Upper lobe of left lung (tissue), 6 donors: ENCODE measurements around the gene TMEM121B. TPM values are rescaled to one million over a fixed set of nuclear protein-coding genes. Genes with fewer than 3 reads are reported as not detected.
"Not testable (repeated sequence)": the region's sequence is repeated elsewhere in the genome, so short reads cannot be mapped to it uniquely, and the experiment has no call there.

Experiments used
- ATAC-seq, 2 donors: fragments of 200-7000 bp; cut with Tn5 transposase; one replicate each; pipeline ENCODE4 v1.9.1; 2022; ENCODE audit warnings: mild to moderate bottlenecking in 2 of 2, moderate library complexity in 2 of 2; ENCODE audit not compliant: low FRiP score in 2 of 2
- DNase-seq, 2 donors: peaks; one replicate each; pipeline ENCODE4 v3.0.0-alpha.2; 2019 to 2020
- H3K27ac ChIP-seq, 4 donors: fragments of 200-600 bp; sonication (generic); one replicate each; pipeline ENCODE4 v1.5.1; 2016 to 2019
- H3K27me3 ChIP-seq, 4 donors: fragments of 200-600 bp; sonication (generic); one replicate each; pipeline ENCODE4 v1.5.1; 2017 to 2019
- H3K36me3 ChIP-seq, 4 donors: fragments of 200-600 bp; sonication (generic); one replicate each; pipeline ENCODE4 v1.5.1; 2016 to 2019
- H3K4me1 ChIP-seq, 4 donors: fragments of 200-600 bp; sonication (generic); one replicate each; pipeline ENCODE4 v1.5.1; 2018 to 2019
- H3K4me3 ChIP-seq, 4 donors: fragments of 200-600 bp; sonication (generic); one replicate each; pipeline ENCODE4 v1.5.1; 2017 to 2019; ENCODE audit warnings: mild to moderate bottlenecking in 2 of 4, moderate library complexity in 1 of 4
- H3K9me3 ChIP-seq, 4 donors: fragments of 200-600 bp; sonication (generic); one replicate each; pipeline ENCODE4 v1.5.1; 2018 to 2019
- CTCF ChIP-seq, 6 experiments: fragments of 450-650 bp in 4 of 6; fragments of 200-600 bp in 2 of 6; sonication (generic) in 2 of 6; IDR thresholded peaks; one replicate each; pipeline ENCODE4 v1.5.1; 2016 to 2019; ENCODE audit warnings: antibody characterized with exemption in 6 of 6
- EP300 ChIP-seq, 4 donors: sonication (generic); formaldehyde crosslinking; IDR thresholded peaks; one replicate each; pipeline ENCODE4 v1.5.1; 2017; ENCODE audit warnings: antibody characterized with exemption in 4 of 4, control low read depth in 2 of 4
- POLR2A ChIP-seq, 4 donors: fragments of 450-650 bp; IDR thresholded peaks; one replicate each; pipeline ENCODE4 v1.5.1; 2016 to 2017; ENCODE audit warnings: antibody characterized with exemption in 4 of 4, mild to moderate bottlenecking in 2 of 4
- POLR2AphosphoS5 ChIP-seq, 2 donors: sonication (generic); formaldehyde crosslinking; IDR thresholded peaks; one replicate each; pipeline ENCODE4 v1.5.1; 2017; ENCODE audit warnings: antibody characterized with exemption in 2 of 2
- WGBS, 2 donors: methylation state at CpG; one replicate each; pipeline ENCODE4 v1.1.5; 2017 to 2018; 5-methylcytosine and 5-hydroxymethylcytosine counted together
- total RNA-seq, 6 donors: library from RNA; depleted of rRNA in 4 of 6; stranded (reverse); fragments of >200 nt in 4 of 6; gene quantifications; one replicate each; pipeline versions ENCODE4 v1.1.0 to v1.2.1, GENCODE V29; 2016 to 2021
- donor health status: DM: no; HTN: no; CAD: no; lungs with moderate emphysema.
- donor health status: DM: no; HTN: yes; CAD: no; lungs with severe emphysema.

TMEM121B gene
- total RNA-seq, 6 donors from 2014 or later: 0.10 to 2.0 (median 1.1) TPM; not detected in 1

- Histone ChIP-seq H3K27me3 (no peaks in the 10 kb centered on the region), H3K36me3 (no peaks in the 10 kb centered on the region), H3K9me3 (no peaks in the 10 kb centered on the region), H3K27ac (no peak overlapping the region), H3K4me3 (no peak overlapping the region), H3K4me1 (peaks cover 22 to 44% (median 25%) of the 10 kb centered on the region in 4 donors)
- DNase-seq (no peak), ATAC-seq (no peak)
- TF ChIP-seq CTCF (IDR thresholded peaks at IDR 0.05) (no peak), POLR2AphosphoS5 (IDR thresholded peaks at IDR 0.05) (no peak), POLR2A (IDR thresholded peaks at IDR 0.05) (no peak), EP300 (IDR thresholded peaks at IDR 0.05) (no peak)
- 65 to 76% methylated on average over 3 of the region's 3 CpGs for WGBS, 2 donors
These were observed 34.8 kb upstream of the TMEM121B start for GRCh38 chr22:17155941-17156340.

DNA sequence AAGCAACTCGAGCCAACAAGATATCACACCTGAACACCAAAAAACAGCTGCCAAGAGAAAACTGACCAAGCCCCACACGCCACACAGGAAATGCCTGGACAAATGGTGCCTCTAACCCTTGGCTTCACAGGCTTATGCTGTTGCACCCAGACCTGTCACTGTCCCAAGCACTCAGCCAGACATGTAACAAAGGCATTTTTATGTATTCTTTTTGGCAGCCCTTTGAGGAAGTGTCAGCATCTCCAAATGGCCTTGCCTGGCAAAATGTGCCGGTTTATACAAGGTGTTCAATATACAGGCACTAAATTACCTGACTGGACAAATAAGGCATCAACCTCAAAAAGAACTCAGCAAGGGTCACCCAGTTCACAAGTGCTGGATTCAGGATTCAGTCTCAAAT, 31.8 kb upstream of the TMEM121B start:
- H3K27me3 ChIP-seq: no peaks in the 10 kb centered on the region
- no peaks in the 10 kb centered on the region for H3K9me3 ChIP-seq
- DNase-seq (no peak), ATAC-seq (no peak)
- WGBS, 2 donors: 65 to 66% methylated on average over 3 of the region's 3 CpGs
- peaks cover 9 to 27% (median 15%) of the 10 kb centered on the region in 4 donors for H3K4me1 ChIP-seq
- no peak overlapping the region for H3K27ac ChIP-seq
- no peak overlapping the region for H3K4me3 ChIP-seq
- no peak for TF ChIP-seq POLR2A (IDR thresholded peaks at IDR 0.05)
- TF ChIP-seq CTCF (IDR thresholded peaks at IDR 0.05): no peak
- no peak for TF ChIP-seq POLR2AphosphoS5 (IDR thresholded peaks at IDR 0.05)
- no peak for TF ChIP-seq EP300 (IDR thresholded peaks at IDR 0.05)
- H3K36me3 ChIP-seq: peaks cover 0 to 15% (median 6%) of the 10 kb centered on the region in 4 donors

DNA sequence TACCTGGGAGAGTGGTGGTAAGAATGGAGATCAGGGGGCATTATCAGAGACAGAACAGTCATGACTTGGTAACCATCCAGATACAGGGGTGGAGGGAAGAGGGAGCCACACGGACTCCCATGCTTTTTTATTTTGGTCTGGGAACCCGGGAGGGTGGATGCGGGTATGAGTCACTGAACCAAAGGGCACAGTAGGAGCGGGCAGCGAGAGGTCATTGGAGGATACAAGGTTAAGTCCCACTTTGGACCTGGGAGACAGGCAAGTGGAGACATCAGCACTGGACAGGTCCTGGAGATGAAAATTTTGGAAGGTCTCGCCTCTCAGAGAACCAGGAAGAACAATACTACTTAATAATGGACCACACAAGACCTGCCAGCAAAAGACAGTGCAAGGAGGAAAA, 31.2 kb upstream of the TMEM121B start:
- peaks cover 2 to 20% (median 9%) of the 10 kb centered on the region in 4 donors for H3K4me1 ChIP-seq
- no peak overlapping the region for H3K27ac ChIP-seq
- H3K4me3 ChIP-seq: no peak overlapping the region
- H3K9me3 ChIP-seq: no peaks in the 10 kb centered on the region
- WGBS, 2 donors: 86 to 91% methylated on average over 6 of the region's 6 CpGs
- H3K27me3 ChIP-seq: no peaks in the 10 kb centered on the region
- peaks cover 0 to 21% (median 8%) of the 10 kb centered on the region in 4 donors for H3K36me3 ChIP-seq
- ATAC-seq: no peak
- DNase-seq: no peak
- no peak for TF ChIP-seq POLR2AphosphoS5 (IDR thresholded peaks at IDR 0.05)
- no peak for TF ChIP-seq POLR2A (IDR thresholded peaks at IDR 0.05)

DNA sequence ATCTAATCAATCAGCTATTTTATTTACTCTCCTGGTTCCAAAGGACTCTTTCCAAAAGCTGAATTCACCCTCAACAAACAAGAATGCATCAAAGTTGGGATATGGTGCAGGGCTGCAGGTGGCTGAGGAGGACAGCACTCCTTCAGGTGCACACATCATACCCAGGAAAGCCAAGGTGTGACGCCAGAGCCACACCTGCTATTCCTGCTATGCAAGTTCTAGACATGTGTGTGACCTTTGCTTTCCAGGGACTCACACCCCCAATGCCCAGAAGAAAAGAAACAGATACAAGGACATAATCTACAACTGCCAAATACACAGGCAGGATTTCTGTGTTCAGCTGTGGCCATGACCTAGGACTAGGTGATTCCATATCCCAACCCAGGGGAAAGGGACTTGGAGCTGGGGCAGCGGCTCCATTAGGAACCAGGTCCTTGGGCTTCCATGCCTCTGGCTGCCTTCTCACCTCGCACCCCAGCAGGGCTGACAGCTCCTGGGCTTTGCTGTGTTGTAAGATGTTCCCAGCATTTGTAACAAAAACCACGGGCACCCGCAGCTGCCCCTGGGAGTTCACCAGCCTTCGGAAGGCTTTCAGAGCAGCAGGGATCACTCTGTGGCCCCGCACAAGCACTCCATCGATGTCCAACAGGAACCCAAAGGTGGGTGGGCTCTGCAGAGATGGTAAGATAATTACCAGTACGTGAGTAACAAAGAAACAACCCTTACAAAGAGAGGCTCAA, 28.1 kb upstream of the TMEM121B start:
- Histone ChIP-seq H3K27ac (no peak overlapping the region), H3K27me3 (no peaks in the 10 kb centered on the region)
- DNase-seq: no peak

GRCh38 chr22:17147458-17147857, 26.3 kb upstream of the TMEM121B start:
- 96 to 97% methylated on average over 30 of the region's 30 CpGs for WGBS, 2 donors
- H3K27me3 ChIP-seq: not testable (repeated sequence)

More for the DNA sequence above, 28.1 kb upstream of the TMEM121B start:
- no peak for ATAC-seq
- H3K4me3 ChIP-seq: no peak overlapping the region
- peaks cover 0 to 35% (median 17%) of the 10 kb centered on the region in 4 donors for H3K36me3 ChIP-seq
- no peak for TF ChIP-seq POLR2AphosphoS5 (IDR thresholded peaks at IDR 0.05)
- no peak for TF ChIP-seq CTCF (IDR thresholded peaks at IDR 0.05)
- TF ChIP-seq POLR2A (IDR thresholded peaks at IDR 0.05): no peak
- no peak for TF ChIP-seq EP300 (IDR thresholded peaks at IDR 0.05)
- H3K4me1 ChIP-seq: no peaks in the 10 kb centered on the region
- 82 to 85% methylated on average over 4 to 9 of the region's 9 CpGs for WGBS, 2 donors
- H3K9me3 ChIP-seq: no peaks in the 10 kb centered on the region

More at GRCh38 chr22:17147458-17147857, 26.3 kb upstream of the TMEM121B start:
- not testable (repeated sequence) for DNase-seq, H3K4me3 ChIP-seq, ATAC-seq, H3K4me1 ChIP-seq, H3K9me3 ChIP-seq, H3K27ac ChIP-seq
- peaks cover 0 to 52% (median 35%) of the 10 kb centered on the region in 4 donors for H3K36me3 ChIP-seq
